NCI-H2196 treated with DMSO at 0.1 percent for 48 hours (cell line): ENCODE data around the gene HIC1.

ENCODE experiments used
- DNase-seq: peaks from one replicate; lab custom pipeline; 2025; ENCODE audit not compliant: unreplicated experiment; lab: John Stamatoyannopoulos, UW

HIC1 gene

DNA sequence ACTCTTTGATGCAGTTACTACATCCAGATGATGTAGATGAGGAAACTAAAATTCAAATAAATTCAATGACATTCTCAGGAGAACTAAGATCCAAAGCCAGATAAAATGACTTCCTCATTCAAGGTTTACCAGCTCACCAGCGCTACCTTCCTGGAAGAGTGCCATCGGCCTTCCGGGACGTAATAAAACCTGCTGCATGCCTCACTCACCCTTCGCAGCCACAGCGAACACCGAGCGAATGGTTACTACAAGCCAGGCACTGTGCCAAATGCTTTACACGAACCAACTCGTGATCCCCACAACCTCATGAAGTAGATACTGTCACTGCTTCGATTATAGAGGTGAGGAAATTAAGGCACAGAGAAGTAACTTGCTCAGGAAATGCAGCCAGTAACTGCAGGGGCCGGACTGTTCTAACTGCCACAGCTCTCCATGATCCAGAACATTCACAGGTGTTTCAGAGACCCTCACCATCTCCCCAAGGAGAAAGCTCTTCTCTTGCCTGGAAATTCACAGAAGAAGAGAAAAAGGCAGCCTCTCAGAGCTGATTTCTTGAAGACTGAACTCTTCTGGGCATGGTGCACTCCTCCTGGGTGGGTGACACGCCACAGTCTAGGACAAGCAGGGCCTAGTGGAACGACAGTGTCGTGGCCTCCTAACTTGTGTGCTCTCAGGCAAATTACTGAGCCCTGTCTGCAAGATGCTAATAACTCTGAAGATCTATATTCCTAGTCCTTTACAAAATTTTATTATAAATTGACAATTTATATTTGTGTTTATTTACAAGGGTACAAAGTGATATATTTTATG lies 46.8 kb downstream of the HIC1 start:
- peak; percentile 21 for DNase-seq

- no peak for DNase-seq
Observed at GRCh38 chr17:2102931-2103809, 48.3 kb downstream of the HIC1 start.

DNA sequence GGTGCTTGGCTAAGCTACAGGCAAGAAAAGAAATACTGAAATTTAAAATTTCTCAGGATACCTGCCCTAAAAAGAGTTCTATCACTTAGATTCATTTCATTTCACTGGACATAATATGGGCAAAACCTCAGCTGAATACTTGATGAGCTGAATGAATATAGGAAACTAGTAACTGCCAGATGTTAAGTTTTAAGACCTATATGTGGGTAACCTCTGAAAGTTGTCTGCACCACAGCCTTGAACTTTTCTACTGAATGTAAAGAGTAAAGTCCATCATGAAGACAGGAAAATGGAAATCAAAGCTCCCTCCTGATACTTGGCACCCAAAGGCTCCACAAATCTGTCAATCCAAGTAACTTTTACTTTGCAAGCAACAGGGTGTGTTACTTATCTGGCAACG lies 50.8 kb downstream of the HIC1 start:
- no peak for DNase-seq

GRCh38 chr17:2106308-2106955 lies 51.5 kb downstream of the HIC1 start:
- DNase-seq: no peak

GRCh38 chr17:2107050-2107449 lies 52.1 kb downstream of the HIC1 start:
- no peak for DNase-seq

DNA sequence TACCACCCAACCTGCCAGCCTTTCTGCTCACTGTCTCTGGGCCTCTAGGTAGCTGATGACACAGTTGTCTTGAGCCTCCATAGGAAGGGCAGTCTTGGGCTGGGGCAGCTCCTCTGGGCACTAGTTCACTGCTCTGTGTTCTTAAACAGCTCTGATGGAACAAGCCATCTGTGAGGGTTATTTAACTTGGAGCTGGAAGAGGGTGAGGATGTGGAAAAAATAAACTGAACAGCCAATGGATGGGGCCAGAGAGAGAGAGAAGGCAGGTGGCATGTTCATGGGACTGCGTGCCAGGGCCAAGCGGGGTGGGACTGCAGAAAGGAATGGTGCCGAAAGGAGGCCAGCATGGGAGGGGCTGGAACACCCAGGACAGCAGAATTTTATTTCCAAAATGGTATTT lies 52.6 kb downstream of the HIC1 start:
- DNase-seq: no peak

- DNase-seq: no peak
Observed at GRCh38 chr17:2108170-2108569, 53.3 kb downstream of the HIC1 start.

DNA sequence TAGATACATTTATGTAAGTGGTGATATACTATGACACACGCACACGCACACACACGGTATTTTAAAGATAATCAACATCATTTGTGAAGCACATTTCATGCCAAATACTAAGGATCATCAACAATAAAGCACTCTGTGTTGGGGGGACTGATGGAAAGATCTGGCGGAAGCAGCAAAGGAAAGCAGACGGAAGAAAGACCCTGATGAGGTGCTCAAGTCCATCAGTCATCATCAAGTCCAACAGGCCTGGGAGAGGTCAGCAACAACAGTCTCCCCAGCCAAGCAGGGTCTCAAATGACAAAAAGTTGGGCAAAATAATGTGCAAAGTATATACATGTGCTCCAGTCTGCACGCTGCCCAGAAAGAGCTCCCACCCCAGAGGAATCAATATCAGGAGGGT lies 55.5 kb downstream of the HIC1 start:
- no peak for DNase-seq

GRCh38 chr17:2111691-2112090 lies 56.8 kb downstream of the HIC1 start:
- DNase-seq: no peak
